ENCODE data around the gene IGFN1. TPM values are rescaled to one million over a fixed set of nuclear protein-coding genes. Genes with fewer than 3 reads are reported as not detected.
"Not testable (repeated sequence)": the region's sequence is repeated elsewhere in the genome, so short reads cannot be mapped to it uniquely, and the experiment has no call there.

The IGFN1 gene
- total RNA-seq, 1 donor from 2014 or later: 0.05 TPM

DNA sequence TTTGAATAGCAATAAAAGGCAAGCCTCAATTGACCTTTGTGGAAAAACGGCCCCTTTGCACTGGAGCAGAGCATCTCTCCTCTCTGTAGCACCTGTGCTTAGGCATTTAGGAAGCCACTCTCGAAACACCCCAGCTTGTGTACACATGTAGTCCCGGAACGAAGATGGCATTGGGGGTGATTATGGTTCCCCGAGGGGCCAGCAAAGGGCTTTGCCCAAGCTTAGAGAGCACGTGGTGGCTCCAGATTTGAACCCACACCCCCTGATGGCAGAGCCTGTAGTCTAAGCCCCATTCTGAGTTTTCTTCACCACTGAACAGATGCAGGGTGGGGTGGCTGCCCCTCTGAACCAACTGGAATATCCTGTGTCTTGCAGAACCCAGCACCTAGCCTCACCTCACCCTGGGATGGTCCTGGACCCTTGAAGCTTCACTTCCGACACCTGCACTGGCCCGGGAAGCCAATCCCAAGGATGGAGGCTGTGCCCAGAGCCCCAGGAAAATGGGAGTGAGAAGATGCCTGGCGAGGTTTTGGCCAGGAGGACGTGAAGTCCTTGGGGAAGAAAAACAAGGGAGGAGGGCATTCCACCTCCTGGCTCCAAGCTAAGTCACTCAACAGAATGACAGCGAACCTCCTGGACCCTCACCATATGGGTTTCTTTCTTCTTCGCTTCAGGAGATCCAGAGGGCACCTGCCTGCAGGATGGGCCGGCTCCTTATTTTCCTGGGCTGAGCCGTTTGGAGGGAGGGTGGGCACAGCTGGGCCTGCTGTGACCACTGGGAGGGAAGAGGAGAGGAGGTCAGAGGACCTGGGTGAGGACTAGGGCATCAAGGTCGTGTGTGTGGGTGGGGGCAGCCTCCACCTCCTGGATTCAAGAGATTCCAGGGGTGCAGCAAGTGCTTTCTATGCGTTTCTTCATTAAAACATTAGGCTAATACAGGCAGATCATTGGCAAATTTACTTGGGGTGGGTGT lies 37.7 kb downstream of the IGFN1 start:
- intact Hi-C loops (cut with DNase I): loop anchor here (10.0 kb wide), 1 partner anchor 143 kb away; no protein-coding TSS in a partner anchor
- no peak for DNase-seq (ENCODE audit: low spot score)

DNA sequence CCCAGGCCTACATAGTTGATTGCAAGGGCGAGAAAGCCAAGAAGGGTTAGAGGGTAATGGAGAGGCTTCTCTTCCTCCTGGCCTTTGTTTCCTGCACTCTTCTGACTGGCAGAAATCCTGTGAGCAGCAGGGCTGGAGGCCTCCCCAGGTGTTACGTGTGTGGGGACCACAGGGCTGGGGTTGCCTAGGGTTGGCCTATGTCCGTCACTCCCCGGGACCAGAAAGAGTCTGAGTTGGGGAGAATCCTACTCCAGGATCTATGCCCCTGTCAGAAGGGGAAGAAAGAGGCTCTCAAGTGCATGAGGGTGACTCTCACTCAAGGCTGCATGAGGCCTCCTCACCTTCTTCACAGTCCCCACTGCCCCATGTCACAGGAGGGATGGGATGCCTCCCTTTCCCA lies 38.5 kb downstream of the IGFN1 start:
- intact Hi-C loops (cut with DNase I): loop anchor here (10.0 kb wide), 1 partner anchor 144 kb away; no protein-coding TSS in a partner anchor
- no peak for DNase-seq (ENCODE audit: low spot score)

DNA sequence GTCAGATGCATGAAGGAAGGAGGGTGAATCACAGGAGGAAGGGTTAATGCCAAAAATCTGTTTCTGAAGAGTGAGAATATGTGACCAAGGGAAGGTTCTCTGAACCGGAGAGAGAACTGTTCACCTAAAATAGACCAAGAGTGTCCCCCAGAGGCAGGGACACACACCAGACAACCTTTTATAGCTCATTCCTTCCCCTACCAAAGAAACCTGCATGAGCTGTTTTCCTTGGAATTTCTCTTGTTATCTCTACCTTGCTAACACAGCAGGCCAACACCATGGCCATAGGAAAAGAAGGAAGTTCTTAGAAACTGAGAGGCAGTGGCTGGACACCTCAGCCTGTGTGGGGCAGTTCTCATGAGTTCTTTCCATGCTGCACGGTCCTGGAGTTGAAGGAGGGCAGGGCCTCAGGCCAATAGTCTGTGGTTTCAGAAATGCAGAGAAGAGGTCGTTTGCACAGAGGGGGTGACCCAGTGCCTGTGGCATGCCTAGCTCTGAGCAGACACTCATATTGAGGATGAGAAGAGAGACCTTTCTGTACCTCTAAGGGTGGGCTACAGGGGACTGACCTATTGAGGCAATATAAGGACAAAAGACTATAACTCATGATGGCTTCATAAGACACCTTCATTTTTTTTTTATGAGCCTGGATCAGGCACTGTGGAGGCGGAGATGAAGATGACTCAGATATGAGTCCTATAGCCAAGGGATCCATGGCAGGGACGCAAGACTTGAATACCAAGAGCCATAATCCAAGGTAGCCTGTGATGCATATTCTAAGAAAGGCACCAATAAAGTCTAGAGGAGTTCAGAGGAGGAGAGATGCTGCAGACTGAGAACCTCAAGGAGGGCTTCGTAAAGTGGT lies 39.4 kb downstream of the IGFN1 start:
- no peak for DNase-seq (ENCODE audit: low spot score)
- intact Hi-C loops (cut with DNase I): loop anchor here (10.0 kb wide), 1 partner anchor 145 kb away; no protein-coding TSS in a partner anchor

DNA sequence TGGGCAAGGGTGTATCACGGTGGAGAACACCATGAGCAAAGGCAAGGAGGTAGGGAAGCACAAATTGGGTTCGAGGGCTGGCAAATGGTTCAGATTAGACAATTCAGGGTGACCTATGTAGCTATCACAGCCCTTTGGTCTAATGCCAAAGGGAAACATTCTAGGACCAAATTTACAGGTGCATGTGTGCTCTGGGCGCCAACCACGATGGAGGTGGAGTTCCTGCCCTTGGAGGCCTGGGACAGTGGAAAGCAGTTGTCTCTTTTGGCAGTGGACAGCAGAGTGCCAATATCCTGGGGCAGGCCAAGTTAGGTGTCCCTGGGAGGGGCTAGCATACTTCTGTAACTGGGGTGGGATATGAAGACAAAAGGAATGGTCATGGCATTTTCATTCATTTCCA lies 40.1 kb downstream of the IGFN1 start:
- intact Hi-C loops (cut with DNase I): no loop called here

DNA sequence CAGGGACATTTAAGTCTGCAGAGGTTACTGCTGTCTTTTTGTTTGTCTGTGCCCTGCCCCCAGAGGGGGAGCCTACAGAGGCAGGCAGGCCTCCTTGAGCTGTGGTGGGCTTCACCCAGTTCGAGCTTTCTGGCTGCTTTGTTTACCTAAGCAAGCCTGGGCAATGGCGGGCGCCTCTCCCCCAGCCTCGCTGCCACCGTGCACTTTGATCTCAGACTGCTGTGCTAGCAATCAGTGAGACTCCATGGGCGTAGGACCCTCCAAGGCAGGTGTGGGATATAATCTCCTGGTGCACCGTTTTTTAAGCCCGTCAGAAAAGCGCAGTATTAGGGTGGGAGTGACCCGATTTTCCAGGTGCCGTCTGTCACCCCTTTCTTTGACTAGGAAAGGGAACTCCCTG lies 49.0 kb downstream of the IGFN1 start:
- intact Hi-C loops (cut with DNase I): not testable (repeated sequence)
- peak; percentile 12 for DNase-seq (ENCODE audit: low spot score)

More for the DNA sequence above, 40.1 kb downstream of the IGFN1 start:
- no peak for DNase-seq (ENCODE audit: low spot score)

DNA sequence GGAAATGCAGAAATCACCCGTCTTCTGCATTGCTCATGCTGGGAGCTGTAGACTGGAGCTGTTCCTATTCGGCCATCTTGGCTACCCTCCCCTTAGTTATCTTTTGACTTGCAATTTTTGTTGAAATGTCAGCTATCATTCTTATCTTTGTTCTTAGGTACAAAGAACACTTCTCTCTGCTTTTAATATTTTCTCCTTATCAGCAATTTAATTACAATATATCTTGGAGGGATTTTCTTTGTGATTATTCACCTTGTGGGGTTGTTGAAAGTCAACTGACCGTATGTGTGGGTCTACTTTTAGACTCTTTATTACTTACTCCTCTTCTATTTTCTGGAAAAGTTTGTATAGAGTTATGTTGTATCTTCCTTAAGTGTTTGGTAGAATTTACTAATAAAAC lies 49.5 kb downstream of the IGFN1 start:
- intact Hi-C loops (cut with DNase I): no loop called here
- DNase-seq (ENCODE audit: low spot score): peak; percentile 6

DNA sequence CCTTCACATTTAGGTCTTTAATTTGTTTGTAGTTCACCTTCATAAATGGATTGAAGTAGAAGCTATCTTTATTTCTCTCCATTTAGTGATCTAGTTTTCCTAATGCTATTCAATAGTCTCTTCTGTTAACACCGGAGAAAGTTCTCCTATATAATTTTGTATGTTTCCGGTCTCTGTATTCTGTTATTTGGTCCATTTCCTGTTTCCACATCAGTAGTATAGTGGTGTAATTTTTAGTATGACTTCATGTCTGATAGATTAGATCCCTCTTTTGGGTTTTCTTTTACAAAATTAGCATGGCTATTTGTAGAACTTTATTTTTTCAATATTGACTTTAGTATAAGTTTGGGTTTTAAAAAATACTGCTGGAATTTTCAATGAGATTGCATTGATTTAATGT lies 51.1 kb downstream of the IGFN1 start:
- no peak for DNase-seq (ENCODE audit: low spot score)
- intact Hi-C loops (cut with DNase I): no loop called here

DNA sequence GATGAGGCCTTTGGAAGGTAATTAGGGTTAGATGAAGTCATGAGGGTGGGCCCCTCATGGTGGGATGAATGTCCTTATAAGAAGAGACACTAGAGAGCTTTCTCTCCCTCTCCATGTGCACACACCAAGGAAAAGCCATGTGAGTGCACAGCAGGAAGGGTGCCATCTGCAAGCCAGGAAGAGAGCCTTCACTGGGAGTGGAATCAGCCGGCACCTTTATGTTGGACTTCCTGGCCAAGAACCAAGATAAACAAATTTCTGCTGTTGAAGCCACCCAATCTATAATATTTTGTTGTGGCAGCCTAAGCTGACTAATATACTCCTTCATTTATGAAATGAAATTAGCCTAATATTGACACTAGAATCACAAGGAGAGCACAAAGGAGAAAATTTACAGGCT lies 54.5 kb downstream of the IGFN1 start:
- intact Hi-C loops (cut with DNase I): no loop called here
- no peak for DNase-seq (ENCODE audit: low spot score)

DNA sequence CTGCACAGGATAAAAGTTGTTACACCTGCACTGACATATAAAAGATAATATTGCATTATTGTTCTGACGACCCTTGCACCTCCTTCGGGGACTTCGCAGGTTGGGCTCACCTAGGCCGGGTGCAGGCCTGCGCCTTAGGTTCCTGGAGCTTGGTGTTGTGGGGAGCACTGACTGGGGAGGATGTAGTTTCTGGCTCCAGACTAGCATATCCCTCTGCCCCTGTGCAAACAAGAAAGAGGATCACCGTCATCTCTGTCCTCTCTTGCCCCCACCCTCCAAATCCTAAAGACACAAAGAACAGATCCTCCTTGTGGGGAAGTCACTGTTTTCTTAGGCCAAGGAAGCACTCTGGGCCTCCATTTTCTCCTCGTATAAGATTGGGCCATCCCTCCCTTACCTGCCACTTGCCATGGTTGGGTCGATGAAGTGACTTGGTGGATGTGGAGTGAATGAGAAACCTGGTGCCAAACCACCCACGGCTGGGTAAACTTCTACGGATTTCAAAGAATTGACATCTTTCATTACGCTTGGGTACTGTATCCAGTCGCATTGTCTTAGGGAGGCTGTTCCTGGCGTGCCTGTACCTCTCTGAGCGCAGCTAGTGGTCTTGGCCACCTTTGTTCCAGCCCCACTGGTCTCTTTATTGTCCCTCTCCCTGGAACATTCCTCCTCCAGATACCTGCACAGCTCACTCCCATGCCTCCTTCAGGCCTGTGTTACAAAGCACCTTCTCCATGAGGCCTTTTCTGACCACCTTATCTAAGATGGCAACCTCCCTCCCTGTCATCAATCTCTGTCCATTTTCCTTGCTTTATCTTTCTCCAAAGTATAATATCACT lies 58.3 kb downstream of the IGFN1 start:
- DNase-seq (ENCODE audit: low spot score): no peak
- intact Hi-C loops (cut with DNase I): no loop called here

DNA sequence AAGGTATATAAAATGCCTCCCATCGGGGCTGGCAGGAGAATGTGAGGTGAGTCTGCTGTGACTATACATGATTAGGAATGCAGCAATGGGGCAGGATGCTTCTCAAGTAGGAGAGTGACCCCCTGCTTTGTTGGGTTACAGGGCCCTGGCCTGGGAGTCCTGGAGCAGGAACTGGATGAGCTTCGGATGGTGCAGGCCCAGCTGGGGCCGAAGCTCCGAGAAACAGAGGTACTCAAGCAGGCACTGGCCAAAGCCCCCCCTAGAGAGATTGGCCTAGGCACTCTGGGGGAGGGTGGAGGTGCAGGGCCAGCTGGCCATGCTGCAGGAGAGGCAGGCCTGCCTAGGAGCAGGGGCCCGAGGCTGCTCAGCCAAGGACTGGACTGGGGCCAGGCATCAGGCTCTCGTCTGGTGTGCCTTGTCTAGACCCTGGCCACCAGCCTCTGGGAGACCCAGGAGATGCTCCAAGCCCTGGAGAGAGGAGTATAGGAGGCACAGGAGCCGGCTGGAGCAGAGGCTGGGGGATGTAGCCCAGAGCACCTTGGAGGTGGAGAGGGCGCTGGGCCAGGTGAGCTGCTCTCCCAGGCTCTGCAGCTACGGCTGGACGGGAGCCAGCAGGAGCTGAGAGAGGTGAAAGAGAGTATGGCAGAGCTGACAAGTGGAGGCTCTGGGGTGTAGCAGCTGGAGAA lies 59.8 kb downstream of the IGFN1 start:
- intact Hi-C loops (cut with DNase I): no loop called here
- DNase-seq (ENCODE audit: low spot score): no peak

DNA sequence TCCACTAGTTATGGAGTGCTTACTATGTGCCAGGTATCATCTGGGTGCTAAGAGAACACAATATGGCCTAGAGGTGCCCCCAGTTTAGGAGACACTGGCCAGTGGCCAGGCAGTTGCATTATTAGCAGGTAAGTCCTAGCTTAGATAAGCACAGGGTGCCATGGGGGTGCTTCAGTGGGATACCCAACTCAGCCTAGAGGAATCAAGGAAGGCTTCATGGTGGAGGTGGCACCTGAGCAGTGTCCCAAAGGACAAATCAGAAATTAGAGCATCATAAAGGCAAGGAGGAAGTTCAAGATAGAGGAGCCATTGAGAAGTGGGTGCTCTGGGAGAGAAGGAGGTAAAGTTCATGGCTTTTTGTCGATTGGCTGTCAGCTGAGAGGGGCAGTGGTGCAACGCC lies 60.8 kb downstream of the IGFN1 start:
- DNase-seq (ENCODE audit: low spot score): no peak
- intact Hi-C loops (cut with DNase I): no loop called here

DNA sequence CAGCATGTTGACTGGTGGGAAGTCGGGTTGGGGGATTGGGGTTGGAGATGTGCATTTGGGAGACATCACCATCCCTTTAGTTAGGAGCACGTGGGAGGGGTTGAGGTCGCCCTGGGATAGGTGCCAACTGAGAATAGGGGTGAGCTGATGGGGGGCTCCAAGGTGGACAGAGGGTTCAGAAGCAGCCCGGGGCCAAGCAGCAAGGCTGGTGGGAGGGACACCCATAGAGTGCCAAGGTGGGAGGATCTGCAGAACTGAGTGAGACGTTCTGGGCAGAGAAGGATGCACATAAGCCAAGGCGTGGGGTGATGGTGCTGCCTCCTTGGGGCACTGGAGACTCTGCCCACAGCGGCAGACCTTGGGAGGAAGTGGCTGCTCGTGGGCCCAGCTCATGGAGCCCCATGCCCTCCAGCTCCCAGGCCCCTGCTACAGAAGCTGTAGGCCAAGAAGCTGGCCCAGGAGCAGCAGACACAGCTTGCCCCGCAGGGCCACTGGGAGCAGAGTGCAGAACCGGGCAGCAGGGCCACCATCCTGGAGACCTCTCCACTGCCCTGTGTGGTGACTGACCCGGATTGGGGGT lies 61.3 kb downstream of the IGFN1 start:
- intact Hi-C loops (cut with DNase I): no loop called here
- DNase-seq (ENCODE audit: low spot score): no peak

DNA sequence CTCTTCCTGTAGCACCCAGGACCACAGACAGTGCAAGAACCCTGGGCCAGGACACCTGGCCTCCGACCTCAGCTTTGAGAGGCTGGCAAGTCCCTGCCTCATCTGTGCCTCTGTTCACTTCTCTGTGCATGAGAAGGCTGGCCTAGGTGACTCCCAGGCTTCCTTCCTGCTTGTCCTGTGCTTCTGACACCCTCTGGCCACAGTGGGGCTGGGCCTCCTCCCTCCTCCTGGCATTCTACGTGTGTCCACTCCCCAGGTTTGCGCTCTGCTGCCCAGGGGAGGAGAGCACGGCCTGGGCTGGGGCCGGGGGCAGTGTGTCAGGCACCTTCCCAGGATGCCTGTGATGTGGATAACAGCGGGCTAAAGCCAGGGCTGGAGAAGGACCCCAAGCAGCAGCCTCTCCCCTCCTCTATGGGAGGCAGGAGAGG lies 62.3 kb downstream of the IGFN1 start:
- intact Hi-C loops (cut with DNase I): no loop called here
- no peak for DNase-seq (ENCODE audit: low spot score)

DNA sequence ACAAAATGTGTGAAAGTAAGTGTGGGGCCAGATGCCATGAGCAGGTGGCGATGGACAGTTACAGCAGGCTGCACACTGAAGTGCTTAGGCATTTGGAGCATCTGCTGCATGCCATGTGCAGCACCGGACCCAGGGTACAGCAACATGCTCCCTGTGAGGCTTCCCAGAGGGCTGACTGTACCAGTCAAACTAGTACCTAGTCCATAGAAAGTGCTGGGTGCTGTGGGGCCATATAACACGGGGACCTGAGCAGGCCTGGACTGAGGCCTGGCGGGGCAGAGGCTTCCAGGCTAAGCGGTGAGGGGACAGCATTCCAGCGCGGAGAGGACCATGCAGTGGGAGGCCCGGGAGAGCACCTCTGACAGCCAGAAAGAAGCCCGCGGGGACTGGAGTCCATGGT lies 62.8 kb downstream of the IGFN1 start:
- intact Hi-C loops (cut with DNase I): no loop called here
- no peak for DNase-seq (ENCODE audit: low spot score)

DNA sequence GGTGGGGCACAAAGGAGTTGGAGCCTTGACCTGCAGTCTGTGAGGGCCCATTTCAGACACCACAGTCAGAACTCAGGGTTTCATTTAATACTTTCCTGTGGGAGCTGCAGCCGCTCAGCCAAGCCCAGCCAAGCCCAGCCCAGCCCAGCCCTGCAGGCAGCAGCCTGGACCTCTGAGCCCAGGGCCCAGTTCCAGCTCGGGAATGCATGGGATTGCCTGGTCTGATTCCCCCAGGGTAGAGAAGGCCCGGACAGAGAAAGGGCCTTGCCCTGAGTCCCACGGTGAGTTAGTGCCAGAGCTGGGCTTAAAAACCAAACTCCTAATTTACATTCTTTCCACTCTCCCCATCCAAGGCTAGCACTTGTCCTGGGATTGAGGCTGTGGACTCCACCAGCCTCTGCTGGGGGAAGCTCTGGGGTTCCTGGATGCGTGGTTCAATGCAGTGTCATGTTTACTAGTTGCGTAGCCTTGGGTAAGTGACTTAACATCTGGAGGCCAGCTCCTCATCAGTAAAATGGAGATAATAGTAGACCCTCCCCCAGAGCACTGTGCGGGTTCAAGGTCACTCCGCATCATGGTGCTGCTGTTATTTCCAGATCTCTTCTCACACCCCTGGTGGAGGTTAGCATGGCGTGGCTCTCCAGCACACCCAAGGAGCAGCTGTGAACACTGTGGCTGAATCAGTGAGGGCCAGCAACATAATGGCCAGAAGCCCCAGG lies 63.4 kb downstream of the IGFN1 start:
- DNase-seq (ENCODE audit: low spot score): no peak

DNA sequence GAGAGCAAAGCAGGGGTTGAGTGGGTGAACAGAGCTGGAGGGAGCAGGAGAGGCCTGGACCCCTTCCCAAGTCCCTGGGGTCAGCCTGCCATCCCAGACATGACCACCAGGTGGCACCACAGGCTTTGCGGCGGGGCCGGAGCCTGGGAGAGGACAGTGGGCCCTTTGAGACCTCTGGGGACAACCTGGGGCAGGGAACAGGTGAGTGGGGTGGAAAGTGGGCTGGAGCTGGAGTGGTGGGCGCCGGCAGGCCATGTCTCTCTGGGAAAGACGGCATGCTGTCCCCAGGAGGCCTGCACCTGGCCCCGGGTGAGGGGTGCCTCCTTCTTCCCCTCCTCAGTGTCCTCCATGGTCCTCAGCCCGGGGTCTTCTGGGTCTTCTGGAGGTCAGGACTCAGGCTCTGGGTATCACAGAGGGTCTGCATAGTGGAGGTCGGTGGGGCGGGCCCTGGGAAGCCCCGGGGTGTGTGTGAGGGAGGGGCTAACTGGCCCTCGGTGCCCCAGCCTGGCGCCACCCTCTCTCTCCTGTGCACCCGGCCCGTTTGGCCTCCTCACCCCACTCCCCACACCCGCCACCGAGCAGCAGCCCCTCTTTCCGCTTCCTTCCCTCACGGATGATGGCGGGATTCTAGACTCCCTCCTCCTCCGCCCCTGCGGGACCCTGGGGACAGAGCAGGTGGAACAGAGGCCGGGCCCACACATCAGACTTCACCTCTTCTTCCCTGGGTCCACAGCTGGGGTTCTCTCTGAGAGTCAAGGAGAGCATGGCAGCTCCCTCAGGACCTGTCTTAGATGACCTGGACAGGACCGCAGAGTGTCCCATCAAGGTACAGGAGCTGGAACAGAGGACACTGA lies 64.2 kb downstream of the IGFN1 start:
- DNase-seq (ENCODE audit: low spot score): no peak
- intact Hi-C loops (cut with DNase I): loop anchor here (1.0 to 2.0 kb wide), 2 partner anchors 90 to 106 kb away; no protein-coding TSS in a partner anchor

More for the DNA sequence above, 63.4 kb downstream of the IGFN1 start:
- intact Hi-C loops (cut with DNase I): loop anchor here (1.0 to 2.0 kb wide), 2 partner anchors 91 to 107 kb away; no protein-coding TSS in a partner anchor
